ENCODE measurements around the gene ARHGEF11.

The ARHGEF11 gene

GRCh38 chr1:156898161-156898566 is 147.4 kb downstream of the ARHGEF11 start:
- no peak for TF ChIP-seq CTCF (IDR thresholded peaks at IDR 0.05; ENCODE audit: borderline replicate concordance, insufficient read depth, low read depth, low read length)
- no peak overlapping the region for H3K4me3 ChIP-seq (ENCODE audit: low read depth, low read length)

GRCh38 chr1:156897078-156897825 is 148.3 kb downstream of the ARHGEF11 start:
- no peak for TF ChIP-seq CTCF (IDR thresholded peaks at IDR 0.05; ENCODE audit: borderline replicate concordance, insufficient read depth, low read depth, low read length)

GRCh38 chr1:156896490-156897033 is 149.0 kb downstream of the ARHGEF11 start:
- H3K4me3 ChIP-seq (ENCODE audit: low read depth, low read length): no peak overlapping the region
- TF ChIP-seq CTCF (IDR thresholded peaks at IDR 0.05; ENCODE audit: borderline replicate concordance, insufficient read depth, low read depth, low read length): no peak

More at GRCh38 chr1:156897078-156897825, 148.3 kb downstream of the ARHGEF11 start:
- no peak overlapping the region for H3K4me3 ChIP-seq (ENCODE audit: low read depth, low read length)

GRCh38 chr1:156895927-156896326 is 149.6 kb downstream of the ARHGEF11 start:
- no peak overlapping the region for H3K4me3 ChIP-seq (ENCODE audit: low read depth, low read length)
- TF ChIP-seq CTCF (IDR thresholded peaks at IDR 0.05; ENCODE audit: borderline replicate concordance, insufficient read depth, low read depth, low read length): no peak

- no peak overlapping the region for H3K4me3 ChIP-seq (ENCODE audit: low read depth, low read length)
- no peak for TF ChIP-seq CTCF (IDR thresholded peaks at IDR 0.05; ENCODE audit: borderline replicate concordance, insufficient read depth, low read depth, low read length)
Measured at GRCh38 chr1:156895455-156895812, 150.1 kb downstream of the ARHGEF11 start.

- no peak for TF ChIP-seq CTCF (IDR thresholded peaks at IDR 0.05; ENCODE audit: borderline replicate concordance, insufficient read depth, low read depth, low read length)
- H3K4me3 ChIP-seq (ENCODE audit: low read depth, low read length): no peak overlapping the region
Measured at GRCh38 chr1:156894711-156895454, 150.7 kb downstream of the ARHGEF11 start.

Measured in GM12875 (cell line).